HG03575 (cell line): ENCODE results near the gene IL24.

ENCODE experiments used
- ATAC-seq: cut with Tn5 transposase; IDR thresholded peaks from one replicate; pipeline ENCODE4 v1.9.1; 2021; ENCODE audit not compliant: unreplicated experiment, insufficient number of reproducible peaks, low FRiP score; ENCODE audit errors: extremely low read depth

Gene IL24

GRCh38 chr1:206900149-206900548 is 2.9 kb downstream of the IL24 start:
- ATAC-seq: no peak

DNA sequence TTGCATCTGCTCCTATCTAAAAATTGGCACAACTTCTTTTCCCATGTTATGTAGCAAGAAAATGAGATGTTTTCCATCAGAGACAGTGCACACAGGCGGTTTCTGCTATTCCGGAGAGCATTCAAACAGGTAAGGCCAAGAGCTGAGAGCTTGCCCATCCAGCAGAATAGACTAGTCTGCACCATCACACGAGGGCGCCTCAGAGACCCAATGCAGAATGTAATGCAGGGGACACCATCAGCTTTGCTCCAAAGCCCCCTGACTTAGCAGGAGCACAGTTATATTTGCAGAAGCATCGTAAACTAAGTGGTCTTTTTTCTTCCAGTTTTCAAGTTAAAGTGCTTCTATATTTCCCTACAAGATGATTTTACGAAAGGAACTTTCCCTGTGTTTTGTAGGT is 4.7 kb downstream of the IL24 start:
- ATAC-seq: no peak

- no peak for ATAC-seq
Observed at GRCh38 chr1:206902702-206903101, 5.5 kb downstream of the IL24 start.

DNA sequence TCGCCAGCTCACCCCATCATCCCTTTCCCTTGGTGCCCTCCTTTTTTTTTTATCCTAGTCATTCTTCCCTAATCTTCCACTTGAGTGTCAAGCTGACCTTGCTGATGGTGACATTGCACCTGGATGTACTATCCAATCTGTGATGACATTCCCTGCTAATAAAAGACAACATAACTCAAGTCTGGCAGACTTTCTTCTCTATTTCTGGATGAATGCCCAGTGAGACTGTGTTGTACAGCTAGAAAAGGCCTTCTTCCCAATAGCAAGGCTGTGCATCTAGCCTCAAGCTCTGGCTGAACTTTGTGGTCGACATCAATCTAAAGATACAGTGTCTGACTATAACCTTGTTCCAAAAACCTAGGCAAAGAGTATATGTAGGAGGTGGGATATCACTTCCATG is 6.4 kb downstream of the IL24 start:
- no peak for ATAC-seq

DNA sequence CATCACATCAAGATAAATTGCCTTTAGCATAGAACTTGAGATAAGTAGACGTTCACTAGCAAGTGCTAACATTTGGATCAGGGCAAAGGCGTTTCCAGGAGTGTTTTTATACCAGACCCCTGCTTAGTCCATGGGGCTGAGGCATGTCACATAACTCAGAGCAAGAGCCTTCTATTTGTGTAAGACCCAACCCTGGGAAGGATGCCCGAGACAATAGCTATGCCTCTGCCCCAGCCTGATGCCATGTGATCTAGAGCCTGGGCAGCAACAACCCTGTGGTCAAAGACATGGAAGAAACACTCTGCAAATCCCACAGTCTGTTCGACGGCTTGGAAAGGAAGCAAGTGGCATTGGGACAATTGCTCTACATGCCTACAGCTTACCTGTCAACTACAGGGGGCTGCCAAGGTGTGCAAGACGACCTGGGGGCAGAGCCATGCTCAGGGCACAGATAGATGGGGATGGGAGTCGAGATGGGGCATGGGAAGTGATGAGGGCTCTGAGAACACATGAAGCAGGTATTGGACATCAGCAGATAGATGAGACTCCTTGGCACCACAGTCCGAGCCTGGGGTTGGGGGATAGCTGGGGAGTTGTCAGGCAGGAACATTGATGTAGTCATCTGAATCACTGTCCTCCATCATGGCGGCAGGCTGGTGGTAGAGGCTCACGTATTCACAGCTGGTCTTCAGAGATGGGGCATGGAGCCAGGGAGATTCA is 7.3 kb downstream of the IL24 start:
- ATAC-seq: no peak

- ATAC-seq: no peak
Observed at GRCh38 chr1:206905295-206906164, 8.3 kb downstream of the IL24 start.

GRCh38 chr1:206907304-206907991 is 10.2 kb downstream of the IL24 start:
- no peak for ATAC-seq

- ATAC-seq: no peak
Observed at GRCh38 chr1:206908038-206908437, 10.8 kb downstream of the IL24 start.

GRCh38 chr1:206909161-206909882 is 12.1 kb downstream of the IL24 start:
- no peak for ATAC-seq

GRCh38 chr1:206909883-206910318 is 12.7 kb downstream of the IL24 start:
- ATAC-seq: no peak

DNA sequence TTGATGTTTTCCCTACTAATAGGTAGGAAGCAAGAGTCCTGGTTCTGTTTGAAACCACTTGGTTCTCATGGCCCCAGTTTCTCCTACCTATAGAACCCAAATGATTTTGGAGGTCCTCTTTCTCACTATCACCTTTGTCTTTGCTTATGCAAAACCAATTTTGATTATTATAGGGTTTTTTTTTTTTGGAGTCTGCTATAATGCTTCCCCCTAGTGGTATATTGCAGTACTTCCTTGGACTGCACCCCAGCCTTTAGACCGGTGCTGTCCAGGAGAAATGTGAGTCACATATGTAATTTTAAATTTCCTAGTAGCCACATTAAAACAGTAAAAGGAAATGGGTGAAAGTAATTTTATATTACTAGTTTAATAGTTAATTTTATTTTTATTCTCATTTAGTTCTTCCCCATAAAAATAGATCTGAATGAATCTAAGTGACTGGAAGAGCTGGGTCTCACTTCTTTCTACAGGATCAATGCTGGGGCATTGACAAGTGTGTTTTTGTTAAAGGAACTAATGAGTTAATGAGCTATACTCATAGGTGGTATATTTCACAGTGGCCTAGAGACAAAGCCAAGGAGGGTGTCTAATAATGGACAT is 13.9 kb downstream of the IL24 start:
- ATAC-seq: no peak

DNA sequence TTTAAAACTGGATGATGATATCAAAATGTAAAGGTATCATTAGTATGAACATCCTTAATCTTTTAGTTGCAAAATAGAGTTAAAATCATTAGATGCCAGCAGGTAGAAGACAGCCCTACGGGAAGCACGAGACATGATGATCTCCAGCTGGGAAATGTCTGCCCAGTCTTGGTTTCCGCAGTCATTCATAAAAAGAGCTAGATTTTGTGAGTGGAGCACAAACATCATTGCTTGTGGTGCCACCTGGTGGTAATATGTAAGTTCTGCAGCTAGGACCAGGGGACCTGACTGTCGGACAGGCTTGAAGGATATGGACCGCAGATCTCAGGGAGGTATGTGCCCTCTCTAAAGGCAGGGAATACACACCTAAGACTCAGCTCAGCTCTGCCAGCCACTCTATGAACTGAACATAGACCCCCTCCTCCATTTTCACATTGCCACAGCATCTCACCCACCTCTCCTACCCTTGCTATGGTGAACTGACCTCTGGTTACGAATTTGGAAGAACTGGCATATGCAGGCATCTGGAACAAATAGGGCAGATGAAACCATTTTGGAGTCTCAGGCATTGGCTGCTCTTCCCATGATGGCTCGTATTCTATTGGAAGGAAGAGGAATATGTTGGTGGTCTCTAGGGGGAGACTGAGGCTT is 15.3 kb downstream of the IL24 start:
- ATAC-seq: no peak

- ATAC-seq: no peak
Observed at GRCh38 chr1:206913766-206914537, 16.7 kb downstream of the IL24 start.

DNA sequence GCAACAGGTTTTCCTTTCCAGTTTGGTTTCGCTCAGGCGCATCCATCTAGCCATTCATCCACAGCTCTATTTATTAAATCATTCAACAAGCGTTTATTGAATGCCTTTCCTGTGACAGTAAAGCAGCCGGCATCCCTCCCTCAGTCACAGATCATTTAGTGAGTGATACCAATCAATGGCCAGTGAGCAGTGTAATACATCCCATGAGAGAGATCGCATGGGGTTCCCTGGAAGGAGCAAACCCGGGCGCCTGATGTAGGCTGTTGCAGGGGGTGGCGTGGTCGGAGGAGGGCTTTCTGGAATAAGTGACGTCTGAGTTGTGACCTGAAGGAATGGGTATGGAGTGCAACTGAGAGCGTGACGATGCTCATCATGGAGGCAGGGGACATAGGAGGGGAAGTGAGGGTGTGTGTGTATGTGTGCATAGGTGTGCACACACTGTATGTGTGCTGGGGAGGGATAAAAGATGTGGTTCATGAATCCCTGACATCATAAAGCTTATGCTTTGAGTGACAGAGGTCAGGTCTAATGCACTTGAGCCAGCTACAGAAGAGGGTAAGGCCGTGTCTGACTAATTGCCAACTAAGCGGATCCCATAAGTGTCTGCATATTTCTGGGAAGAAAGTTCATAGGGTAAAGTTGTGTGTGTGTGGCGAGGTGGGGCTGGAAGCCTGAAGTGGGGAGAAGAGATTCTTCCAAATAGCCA is 17.9 kb downstream of the IL24 start:
- ATAC-seq: no peak

DNA sequence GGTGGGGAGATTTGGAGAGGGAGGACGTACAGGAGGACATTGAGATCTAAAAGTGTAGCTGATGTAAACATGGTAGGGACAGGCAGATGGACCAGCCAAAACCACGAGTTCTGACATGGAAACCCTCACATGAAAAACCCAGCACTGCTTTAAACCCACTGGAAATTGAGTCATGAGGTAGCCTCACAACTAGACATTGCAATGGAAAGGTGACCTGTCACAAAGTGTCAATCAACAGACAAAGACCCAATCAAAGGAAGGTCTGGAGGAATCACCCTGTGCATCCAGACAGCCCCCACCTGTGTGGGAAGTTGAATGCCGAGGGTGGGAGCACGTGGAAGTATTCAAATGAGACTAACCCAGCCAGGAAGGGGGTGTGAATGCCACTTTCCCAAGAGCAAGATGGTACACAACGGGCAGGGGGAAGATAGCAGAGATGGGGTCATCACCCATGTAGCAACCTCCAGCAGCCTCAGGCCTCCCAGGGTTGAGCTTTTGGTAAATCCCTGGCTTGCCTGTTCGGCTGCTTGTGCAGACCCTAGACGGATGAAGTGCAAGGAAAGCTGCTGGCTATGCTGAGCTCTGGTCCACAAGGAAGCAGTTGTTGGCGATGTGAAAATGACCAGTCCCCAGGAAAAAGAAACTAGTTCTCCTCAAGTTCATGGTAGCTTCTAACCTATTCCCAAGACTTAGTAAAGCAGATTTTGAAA is 18.9 kb downstream of the IL24 start:
- ATAC-seq: no peak

- no peak for ATAC-seq
Observed at GRCh38 chr1:206918076-206918475, 20.8 kb downstream of the IL24 start.
